ENCODE measurements around the gene UGT1A4.

Gene UGT1A4

GRCh38 chr2:233718552-233718951 lies at the start of gene UGT1A4:
Gene UGT1A4, plus strand, starts transcription at chr2:233718736. Its CDS starts 85 bp downstream, at chr2:233718821.
- H3K9ac ChIP-seq (ENCODE audit: low read length) = no peak within 1 kb of the TSS
- no peaks in the 10 kb centered on the region for H3K27me3 ChIP-seq (ENCODE audit: control insufficient read depth, insufficient read depth, low read length)
- H3K27ac ChIP-seq (ENCODE audit: low read depth, low read length) = no peak within 1 kb of the TSS
- H3K36me3 ChIP-seq (ENCODE audit: control insufficient read depth, insufficient read depth, low read length) = no peaks in the 10 kb centered on the region
- no peaks in the 10 kb centered on the region for H3K4me1 ChIP-seq (ENCODE audit: control insufficient read depth, insufficient read depth, low read length)
- no peak within 1 kb of the TSS for H3K4me3 ChIP-seq (ENCODE audit: low read length)

- Histone ChIP-seq H3K27ac (ENCODE audit: low read depth, low read length) (no peak within 1 kb of the TSS), H3K4me3 (ENCODE audit: low read length) (no peak within 1 kb of the TSS), H3K27me3 (ENCODE audit: control insufficient read depth, insufficient read depth, low read length) (no peaks in the 10 kb centered on the region), H3K36me3 (ENCODE audit: control insufficient read depth, insufficient read depth, low read length) (no peaks in the 10 kb centered on the region), H3K4me1 (ENCODE audit: control insufficient read depth, insufficient read depth, low read length) (no peaks in the 10 kb centered on the region), H3K9ac (ENCODE audit: low read length) (no peak within 1 kb of the TSS)
Measured at GRCh38 chr2:233671290-233672161, 47.0 kb upstream of the UGT1A4 start, which contains the start of gene UGT1A9. Gene UGT1A9, plus strand, starts transcription at chr2:233671898. Its CDS starts 37 bp downstream, at chr2:233671935.

DNA sequence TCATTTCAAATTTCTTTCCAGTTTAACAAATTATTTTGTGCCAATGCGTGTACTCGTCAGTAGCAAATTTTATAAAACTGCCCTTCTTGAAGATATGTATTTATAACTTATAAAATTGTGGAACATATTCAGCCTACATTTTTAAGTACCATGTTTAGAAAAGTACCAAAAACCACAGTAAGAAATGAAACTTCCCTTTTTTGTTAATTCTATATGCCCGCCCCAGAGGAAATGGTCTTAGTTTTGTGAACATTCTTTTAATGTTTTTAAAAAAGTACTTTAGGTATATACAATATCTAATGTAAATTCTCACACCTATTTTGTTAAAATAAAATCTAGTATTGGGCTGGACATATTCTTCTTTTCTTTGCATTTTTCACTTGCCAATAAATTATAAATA lies 45.6 kb upstream of the UGT1A4 start:
- no peak overlapping the region for H3K9ac ChIP-seq (ENCODE audit: low read length)
- H3K36me3 ChIP-seq (ENCODE audit: control insufficient read depth, insufficient read depth, low read length) = no peaks in the 10 kb centered on the region
- H3K4me3 ChIP-seq (ENCODE audit: low read length) = no peak overlapping the region

DNA sequence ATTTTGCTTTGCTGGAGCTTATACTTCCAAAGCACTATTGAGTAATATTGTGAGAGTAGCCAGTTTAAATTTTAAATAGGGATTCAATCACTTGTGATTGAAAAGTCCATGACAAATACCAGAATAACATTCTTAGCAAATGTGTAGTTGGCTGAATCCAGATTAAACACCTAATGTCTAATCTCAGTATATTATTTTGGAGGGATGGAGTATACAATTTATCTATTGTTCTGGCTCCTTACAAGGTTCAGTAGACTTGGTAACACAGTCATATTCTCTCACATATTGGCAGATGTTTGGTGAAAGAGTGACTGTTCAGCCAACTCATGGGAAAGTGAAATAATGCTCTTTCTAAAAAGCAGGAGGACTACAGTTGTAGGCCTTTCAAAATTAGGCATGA lies 44.6 kb upstream of the UGT1A4 start:
- Histone ChIP-seq H3K4me3 (ENCODE audit: low read length) (no peak overlapping the region), H3K4me1 (ENCODE audit: control insufficient read depth, insufficient read depth, low read length) (no peaks in the 10 kb centered on the region), H3K9ac (ENCODE audit: low read length) (no peak overlapping the region), H3K27ac (ENCODE audit: low read depth, low read length) (no peak overlapping the region), H3K36me3 (ENCODE audit: control insufficient read depth, insufficient read depth, low read length) (no peaks in the 10 kb centered on the region), H3K27me3 (ENCODE audit: control insufficient read depth, insufficient read depth, low read length) (no peaks in the 10 kb centered on the region)

More for the DNA sequence above, 45.6 kb upstream of the UGT1A4 start:
- Histone ChIP-seq H3K27me3 (ENCODE audit: control insufficient read depth, insufficient read depth, low read length) (no peaks in the 10 kb centered on the region), H3K4me1 (ENCODE audit: control insufficient read depth, insufficient read depth, low read length) (no peaks in the 10 kb centered on the region), H3K27ac (ENCODE audit: low read depth, low read length) (no peak overlapping the region)

DNA sequence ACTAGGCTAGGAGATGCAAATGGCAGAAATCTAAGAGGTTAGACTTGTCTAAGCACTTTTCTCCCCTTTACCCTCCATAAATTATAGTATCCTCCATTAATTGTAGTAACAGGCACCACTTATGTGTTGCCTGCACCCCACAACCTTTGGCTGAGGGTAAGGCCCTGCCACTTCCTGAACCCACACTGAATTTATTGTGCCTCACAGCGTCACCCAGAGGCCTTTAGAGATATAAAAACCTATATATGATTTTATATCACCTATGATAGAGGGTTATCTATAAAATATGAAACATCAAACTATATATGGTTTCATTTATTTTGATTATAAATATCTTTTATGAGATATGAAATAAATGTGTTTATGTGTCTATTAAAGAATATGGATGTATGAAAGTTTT lies 44.2 kb upstream of the UGT1A4 start:
- no peaks in the 10 kb centered on the region for H3K4me1 ChIP-seq (ENCODE audit: control insufficient read depth, insufficient read depth, low read length)
- no peak overlapping the region for H3K4me3 ChIP-seq (ENCODE audit: low read length)
- no peaks in the 10 kb centered on the region for H3K27me3 ChIP-seq (ENCODE audit: control insufficient read depth, insufficient read depth, low read length)
- H3K27ac ChIP-seq (ENCODE audit: low read depth, low read length) = no peak overlapping the region
- H3K9ac ChIP-seq (ENCODE audit: low read length) = no peak overlapping the region
- H3K36me3 ChIP-seq (ENCODE audit: control insufficient read depth, insufficient read depth, low read length) = no peaks in the 10 kb centered on the region

- Histone ChIP-seq H3K4me3 (ENCODE audit: low read length) (no peak overlapping the region), H3K36me3 (ENCODE audit: control insufficient read depth, insufficient read depth, low read length) (no peaks in the 10 kb centered on the region), H3K27ac (ENCODE audit: low read depth, low read length) (no peak overlapping the region), H3K9ac (ENCODE audit: low read length) (no peak overlapping the region), H3K27me3 (ENCODE audit: control insufficient read depth, insufficient read depth, low read length) (no peaks in the 10 kb centered on the region), H3K4me1 (ENCODE audit: control insufficient read depth, insufficient read depth, low read length) (no peaks in the 10 kb centered on the region)
Measured at GRCh38 chr2:233674995-233675394, 43.5 kb upstream of the UGT1A4 start.

GRCh38 chr2:233676046-233676445 lies 42.5 kb upstream of the UGT1A4 start:
- Histone ChIP-seq H3K4me1 (ENCODE audit: control insufficient read depth, insufficient read depth, low read length) (no peaks in the 10 kb centered on the region), H3K27ac (ENCODE audit: low read depth, low read length) (no peak overlapping the region), H3K36me3 (ENCODE audit: control insufficient read depth, insufficient read depth, low read length) (no peaks in the 10 kb centered on the region), H3K4me3 (ENCODE audit: low read length) (no peak overlapping the region), H3K9ac (ENCODE audit: low read length) (no peak overlapping the region), H3K27me3 (ENCODE audit: control insufficient read depth, insufficient read depth, low read length) (no peaks in the 10 kb centered on the region)

DNA sequence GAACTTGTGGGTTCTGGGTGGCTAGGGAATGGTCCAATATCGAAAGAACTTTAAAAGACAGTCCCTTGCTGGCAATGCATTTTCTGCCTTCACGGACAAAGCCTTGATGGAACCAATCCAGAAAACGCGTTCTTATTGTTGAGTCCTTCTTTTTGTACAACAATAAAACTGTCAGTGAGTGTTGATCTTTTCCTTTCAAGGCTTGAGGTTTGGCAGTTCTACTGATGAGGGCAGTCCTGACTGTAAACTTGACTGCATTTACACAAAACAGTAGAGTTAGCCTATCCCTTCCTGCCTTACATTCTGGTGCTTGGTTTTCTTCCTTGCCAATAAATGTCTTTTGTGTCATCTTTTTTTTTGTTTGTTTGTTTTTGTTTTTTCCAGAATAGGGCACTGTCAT lies 39.3 kb upstream of the UGT1A4 start:
- H3K36me3 ChIP-seq (ENCODE audit: control insufficient read depth, insufficient read depth, low read length) = no peaks in the 10 kb centered on the region
- no peak overlapping the region for H3K9ac ChIP-seq (ENCODE audit: low read length)
- no peak overlapping the region for H3K27ac ChIP-seq (ENCODE audit: low read depth, low read length)
- no peaks in the 10 kb centered on the region for H3K4me1 ChIP-seq (ENCODE audit: control insufficient read depth, insufficient read depth, low read length)
- H3K27me3 ChIP-seq (ENCODE audit: control insufficient read depth, insufficient read depth, low read length) = no peaks in the 10 kb centered on the region
- H3K4me3 ChIP-seq (ENCODE audit: low read length) = no peak overlapping the region

DNA sequence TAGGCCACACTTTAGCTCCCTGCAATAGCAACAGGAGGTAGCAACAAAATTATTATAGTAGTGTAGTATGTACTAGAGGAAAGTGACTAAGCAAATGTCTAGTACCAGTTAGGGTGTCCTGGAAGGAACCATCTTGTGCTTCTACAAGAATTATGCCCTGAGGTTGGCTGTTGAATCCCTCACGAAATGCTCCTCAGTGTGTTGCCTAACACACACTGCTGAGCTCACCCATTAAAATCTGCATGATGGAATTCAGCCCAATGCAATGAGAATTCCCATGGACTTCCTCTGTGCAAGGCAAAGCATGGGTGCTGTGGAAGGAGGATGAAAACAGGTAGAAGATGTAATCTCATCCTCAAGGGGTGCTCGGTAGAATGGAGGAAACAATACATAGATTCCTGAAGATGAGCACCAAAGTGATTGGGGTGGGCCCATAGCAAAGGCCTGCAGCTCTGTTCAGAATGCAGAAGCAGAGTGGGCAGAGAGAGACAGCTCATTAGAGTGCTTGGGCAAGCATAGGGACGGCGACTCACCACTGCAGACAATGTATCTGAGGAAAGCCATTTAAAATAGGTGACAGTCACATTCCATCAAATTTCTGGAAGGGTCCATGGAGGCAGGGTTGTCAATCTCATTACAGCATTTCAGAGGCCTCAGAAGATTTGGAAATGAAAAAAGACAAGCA lies 38.0 kb upstream of the UGT1A4 start:
- Histone ChIP-seq H3K4me1 (ENCODE audit: control insufficient read depth, insufficient read depth, low read length) (no peaks in the 10 kb centered on the region), H3K36me3 (ENCODE audit: control insufficient read depth, insufficient read depth, low read length) (no peaks in the 10 kb centered on the region), H3K27me3 (ENCODE audit: control insufficient read depth, insufficient read depth, low read length) (no peaks in the 10 kb centered on the region), H3K4me3 (ENCODE audit: low read length) (no peak overlapping the region), H3K9ac (ENCODE audit: low read length) (no peak overlapping the region), H3K27ac (ENCODE audit: low read depth, low read length) (no peak overlapping the region)

GRCh38 chr2:233681521-233682099 lies 36.9 kb upstream of the UGT1A4 start, which contains the start of gene UGT1A7:
Gene UGT1A7, plus strand, starts transcription at chr2:233681901. Its CDS starts 37 bp downstream, at chr2:233681938.
- Histone ChIP-seq H3K27ac (ENCODE audit: low read depth, low read length) (no peak within 1 kb of the TSS), H3K4me1 (ENCODE audit: control insufficient read depth, insufficient read depth, low read length) (no peaks in the 10 kb centered on the region), H3K4me3 (ENCODE audit: low read length) (no peak within 1 kb of the TSS), H3K27me3 (ENCODE audit: control insufficient read depth, insufficient read depth, low read length) (no peaks in the 10 kb centered on the region), H3K36me3 (ENCODE audit: control insufficient read depth, insufficient read depth, low read length) (no peaks in the 10 kb centered on the region), H3K9ac (ENCODE audit: low read length) (no peak within 1 kb of the TSS)

- H3K4me3 ChIP-seq (ENCODE audit: low read length) = no peak overlapping the region
- H3K36me3 ChIP-seq (ENCODE audit: control insufficient read depth, insufficient read depth, low read length) = no peaks in the 10 kb centered on the region
- no peak overlapping the region for H3K9ac ChIP-seq (ENCODE audit: low read length)
- H3K4me1 ChIP-seq (ENCODE audit: control insufficient read depth, insufficient read depth, low read length) = no peaks in the 10 kb centered on the region
- no peak overlapping the region for H3K27ac ChIP-seq (ENCODE audit: low read depth, low read length)
- H3K27me3 ChIP-seq (ENCODE audit: control insufficient read depth, insufficient read depth, low read length) = no peaks in the 10 kb centered on the region
Measured at GRCh38 chr2:233684640-233685039, 33.9 kb upstream of the UGT1A4 start.

DNA sequence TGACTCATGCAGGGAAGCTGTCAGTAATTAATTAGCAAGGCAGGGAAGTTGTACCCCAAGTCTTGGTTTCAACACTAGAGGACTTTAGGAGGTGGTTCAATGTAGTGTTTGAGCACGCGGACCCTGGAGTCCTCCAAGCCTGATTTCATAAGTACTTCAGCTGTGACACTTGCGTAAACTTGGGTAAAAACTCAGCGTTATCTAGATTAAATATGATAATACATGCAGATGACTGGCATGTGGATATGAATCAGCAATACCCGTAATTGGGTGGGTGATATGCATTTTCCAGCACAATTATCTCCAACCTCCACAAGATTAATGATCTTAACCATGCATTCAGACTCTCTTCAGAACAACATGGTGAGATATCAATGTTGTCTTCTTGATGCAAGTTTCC lies 31.6 kb upstream of the UGT1A4 start:
- no peak overlapping the region for H3K9ac ChIP-seq (ENCODE audit: low read length)
- no peaks in the 10 kb centered on the region for H3K36me3 ChIP-seq (ENCODE audit: control insufficient read depth, insufficient read depth, low read length)
- H3K27me3 ChIP-seq (ENCODE audit: control insufficient read depth, insufficient read depth, low read length) = no peaks in the 10 kb centered on the region
- H3K4me3 ChIP-seq (ENCODE audit: low read length) = no peak overlapping the region
- no peak overlapping the region for H3K27ac ChIP-seq (ENCODE audit: low read depth, low read length)
- H3K4me1 ChIP-seq (ENCODE audit: control insufficient read depth, insufficient read depth, low read length) = no peaks in the 10 kb centered on the region

Measured in rectal smooth muscle tissue (tissue), 1 donor.